GM19468 (cell line): ENCODE results near the gene PCNT.
"Not testable (repeated sequence)": the region's sequence is repeated elsewhere in the genome, so short reads cannot be mapped to it uniquely, and the experiment has no call there.

Source experiments
- ATAC-seq: cut with Tn5 transposase; IDR thresholded peaks from one replicate; pipeline ENCODE4 v1.9.1; 2021; ENCODE audit warnings: mild to moderate bottlenecking, moderate library complexity, moderate number of reproducible peaks; ENCODE audit not compliant: unreplicated experiment; ENCODE audit errors: extremely low read depth

Gene PCNT

DNA sequence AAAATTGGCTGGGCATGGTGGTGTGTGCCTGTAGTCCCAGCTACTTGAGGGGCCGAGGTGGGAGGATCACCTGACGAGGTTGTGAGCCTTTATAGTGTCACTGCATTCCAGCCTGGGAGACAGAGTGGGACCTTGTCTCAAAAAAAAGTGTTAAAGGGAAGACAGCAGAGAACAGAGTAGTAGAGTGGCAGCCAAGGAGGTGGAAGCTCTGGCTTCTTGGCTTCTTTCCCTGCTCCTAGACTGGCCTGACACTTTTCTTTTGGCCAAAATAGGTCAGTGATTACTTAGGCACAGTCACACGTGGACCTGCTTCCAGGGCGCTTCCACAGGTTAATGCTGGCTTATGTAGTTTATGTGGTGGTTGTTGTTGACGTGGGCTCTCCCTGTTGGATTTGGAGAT lies 138.0 kb downstream of the PCNT start:
- no peak for ATAC-seq

DNA sequence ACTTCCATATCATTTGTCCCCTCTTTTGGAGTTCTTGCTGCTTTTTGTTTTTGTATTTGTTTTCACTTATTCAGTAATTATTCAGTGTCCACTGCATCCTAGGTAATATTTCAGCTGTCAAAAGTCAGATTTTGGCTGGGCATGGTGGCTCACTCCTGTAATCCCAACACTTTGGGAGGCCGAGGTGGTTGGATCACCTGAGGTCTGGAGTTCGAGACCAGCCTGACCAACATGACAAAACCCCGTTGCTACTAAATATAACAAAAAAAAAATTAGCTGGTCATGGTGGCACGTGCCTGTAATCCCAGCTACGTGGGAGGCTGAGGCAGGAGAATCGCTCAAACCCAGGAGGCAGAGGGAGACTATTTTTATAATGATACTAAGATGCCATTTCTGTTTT lies 141.2 kb downstream of the PCNT start:
- not testable (repeated sequence) for ATAC-seq

- no peak for ATAC-seq
These were observed 141.7 kb downstream of the PCNT start for GRCh38 chr21:46465651-46466050.

DNA sequence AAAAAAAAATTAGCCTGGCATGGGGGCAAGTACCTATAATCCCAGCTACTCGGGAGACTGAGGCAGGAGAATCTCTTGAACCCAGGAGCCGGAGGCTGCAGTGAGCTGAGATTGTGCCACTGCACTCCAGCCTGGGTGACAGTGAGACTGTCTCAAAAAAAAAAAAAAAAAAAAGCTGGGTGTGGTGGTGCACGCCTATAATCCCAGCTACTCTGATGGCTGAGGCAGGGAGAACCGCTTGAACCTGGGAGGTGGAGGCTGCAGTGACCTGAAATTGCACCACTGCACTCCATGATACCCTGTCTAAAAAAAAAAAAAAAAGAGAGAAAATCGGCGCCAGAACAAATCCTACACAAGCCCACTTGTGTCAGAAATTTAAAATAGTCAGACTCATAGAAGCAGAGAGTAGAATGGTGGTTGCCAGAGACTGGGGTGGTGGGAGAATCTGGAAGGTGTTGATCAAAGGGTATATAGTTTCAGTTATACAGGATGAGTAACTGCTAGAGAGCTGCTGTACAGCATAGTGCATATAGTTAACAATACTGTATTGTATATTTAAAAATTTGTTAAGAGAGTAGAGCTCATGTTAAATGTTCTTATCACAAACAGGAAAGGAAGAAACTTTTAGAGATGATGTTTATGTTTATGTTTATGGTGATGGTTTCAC lies 144.3 kb downstream of the PCNT start:
- ATAC-seq: no peak

- no peak for ATAC-seq
These were observed 145.3 kb downstream of the PCNT start for GRCh38 chr21:46469275-46469674.

- no peak for ATAC-seq
These were observed 147.6 kb downstream of the PCNT start for GRCh38 chr21:46471514-46471913.

DNA sequence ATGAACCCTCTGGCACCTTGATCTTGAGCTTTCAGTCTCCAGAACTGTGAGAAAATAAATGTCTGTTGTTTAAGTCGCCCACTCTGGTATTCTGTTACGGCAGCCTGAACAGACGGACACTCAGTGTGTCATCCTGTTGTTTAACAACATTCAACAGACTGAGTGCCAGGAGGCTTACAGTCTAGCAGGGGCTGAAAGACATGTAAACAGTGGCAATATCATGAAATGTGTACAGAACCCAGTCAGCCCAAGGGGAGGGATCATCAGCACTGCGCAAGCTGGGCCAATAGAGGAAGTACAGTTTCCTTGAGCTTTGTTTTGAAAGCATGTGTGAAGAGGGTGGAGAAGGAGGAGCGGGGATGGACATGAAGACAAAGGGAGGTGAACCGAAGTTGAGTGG lies 148.3 kb downstream of the PCNT start:
- no peak for ATAC-seq

GRCh38 chr21:46474382-46474781 lies 150.4 kb downstream of the PCNT start:
- ATAC-seq: no peak

DNA sequence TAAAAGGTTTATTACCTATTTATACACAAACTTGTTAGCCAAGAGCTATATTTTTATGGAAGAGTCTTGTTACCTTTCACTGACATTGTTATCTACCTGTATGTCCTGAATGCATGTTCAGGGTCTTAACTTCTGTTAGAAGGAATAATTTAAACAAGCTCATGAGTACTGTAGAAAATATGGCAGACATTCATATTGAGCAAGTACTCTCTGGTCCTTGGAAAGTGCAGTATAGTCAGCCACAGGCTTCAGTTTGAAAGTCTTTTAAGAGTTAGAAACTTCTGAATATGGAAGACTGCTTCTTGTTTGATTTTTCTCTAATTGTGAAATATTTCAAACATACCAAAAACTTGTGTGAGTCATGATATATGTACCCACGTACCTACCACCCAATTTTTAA lies 151.3 kb downstream of the PCNT start:
- ATAC-seq: no peak

- ATAC-seq: no peak
These were observed 153.8 kb downstream of the PCNT start for GRCh38 chr21:46477765-46478164.

GRCh38 chr21:46478910-46479309 lies 155.0 kb downstream of the PCNT start:
- no peak for ATAC-seq

DNA sequence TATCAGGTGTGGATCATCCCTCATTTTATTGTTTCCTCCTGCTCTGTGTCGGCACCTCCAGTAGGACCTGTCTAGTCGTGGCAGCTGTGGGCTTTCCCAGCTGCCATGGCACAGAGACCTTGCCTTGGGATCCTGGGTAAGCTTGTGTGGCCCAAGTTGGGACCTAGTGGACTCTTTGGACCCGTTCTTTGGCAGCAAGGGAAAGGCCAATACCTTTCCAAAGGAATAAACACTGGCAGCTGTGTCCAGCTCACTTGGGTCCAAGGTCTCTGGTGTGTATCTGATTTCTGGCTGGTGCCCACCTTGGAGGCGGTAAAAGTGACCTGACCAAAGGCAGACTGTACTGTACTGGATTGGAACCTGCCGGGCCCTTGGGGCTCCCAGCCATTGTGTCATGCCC lies 156.5 kb downstream of the PCNT start:
- ATAC-seq: no peak

DNA sequence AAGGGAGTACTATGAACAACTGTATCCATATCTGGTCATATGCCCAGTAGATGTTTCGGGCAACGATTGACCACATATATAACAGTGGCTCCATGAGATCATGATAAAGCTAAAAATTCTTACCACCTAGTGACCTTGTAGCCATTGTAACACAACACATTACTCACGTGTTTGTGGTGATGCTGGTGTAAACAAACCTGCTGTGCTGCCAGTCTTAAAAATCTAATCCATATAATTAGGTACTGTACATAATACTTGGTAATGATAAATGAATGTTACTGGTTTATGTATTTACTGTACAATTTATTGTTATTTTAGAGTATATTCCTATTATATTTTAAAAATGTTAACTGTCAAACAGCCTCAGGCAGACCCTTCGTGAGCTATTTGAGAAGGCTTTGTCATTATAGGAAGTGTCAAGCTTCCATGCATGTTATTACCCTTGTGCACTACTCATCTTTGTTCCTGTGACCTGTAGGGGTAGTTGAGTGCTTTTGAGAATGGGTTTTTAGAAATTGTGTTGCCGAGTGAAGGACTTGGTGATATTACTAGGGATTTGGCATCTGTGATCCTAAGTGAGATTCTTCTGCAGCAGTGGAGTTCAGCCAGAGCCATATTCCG lies 158.4 kb downstream of the PCNT start:
- no peak for ATAC-seq

GRCh38 chr21:46482846-46483231 lies 158.9 kb downstream of the PCNT start:
- ATAC-seq: no peak

DNA sequence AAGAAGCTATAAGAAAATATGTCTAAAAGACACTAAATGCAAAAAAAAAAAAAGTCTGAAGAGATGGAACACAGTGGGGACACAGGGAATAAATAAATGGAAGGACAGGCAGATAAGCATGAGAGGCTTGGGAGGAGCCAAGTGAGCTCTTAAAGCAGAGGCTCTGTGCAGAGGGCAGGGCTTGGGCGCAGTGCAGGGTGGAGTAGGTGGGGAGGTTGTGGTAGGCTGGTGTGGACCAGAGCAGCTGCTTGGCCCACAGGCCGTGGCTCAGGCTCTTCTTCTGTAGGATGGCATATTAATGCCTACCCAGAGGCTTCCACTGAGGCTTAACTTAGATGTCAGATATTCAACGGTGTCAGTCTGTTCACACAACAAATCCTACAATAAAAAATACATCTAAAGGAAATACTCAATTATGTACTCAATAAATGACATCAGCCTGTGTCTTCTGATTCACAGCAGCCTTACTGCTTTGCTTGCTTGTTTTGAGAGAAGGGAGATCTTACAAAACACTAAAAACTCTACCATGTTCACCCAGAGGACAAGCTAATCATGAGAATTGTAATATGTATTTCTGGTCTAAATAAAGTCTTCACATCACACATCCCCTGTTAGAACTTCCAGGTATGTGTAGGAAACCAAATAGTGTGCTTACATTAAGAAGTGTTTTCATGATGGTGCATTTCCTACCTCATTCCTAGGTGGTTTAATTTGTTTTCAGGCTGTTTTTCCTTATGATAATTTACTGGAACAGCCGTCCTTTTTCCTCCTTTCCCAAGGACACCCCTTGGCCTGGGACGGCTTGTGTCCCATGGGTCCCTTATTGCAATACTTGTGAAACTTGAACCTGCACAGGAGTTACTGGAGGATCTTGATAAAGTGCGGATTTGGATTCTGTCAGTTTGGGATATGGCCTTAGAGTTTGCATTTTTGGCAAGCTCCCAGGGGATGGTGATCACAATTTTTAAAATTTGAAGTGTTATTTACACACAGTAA lies 159.6 kb downstream of the PCNT start:
- ATAC-seq: no peak

GRCh38 chr21:46486481-46487126 lies 162.6 kb downstream of the PCNT start:
- no peak for ATAC-seq

- no peak for ATAC-seq
These were observed 165.3 kb downstream of the PCNT start for GRCh38 chr21:46489162-46489663.

GRCh38 chr21:46489800-46490199 lies 165.8 kb downstream of the PCNT start:
- no peak for ATAC-seq

- no peak for ATAC-seq
These were observed 167.6 kb downstream of the PCNT start for GRCh38 chr21:46491553-46491952.

GRCh38 chr21:46492851-46493250 lies 168.9 kb downstream of the PCNT start:
- no peak for ATAC-seq
